HG02623 (cell line): ENCODE measurements around the gene FAM47B.

Source experiments
- ATAC-seq: cut with Tn5 transposase; IDR thresholded peaks from one replicate; pipeline ENCODE4 v1.9.1; 2021; ENCODE audit warnings: moderate library complexity; ENCODE audit not compliant: unreplicated experiment

The FAM47B gene

GRCh38 chrX:34942496-34942895 is at the start of gene FAM47B:
Gene FAM47B, plus strand, starts transcription at chrX:34942796. Its CDS starts 36 bp downstream, at chrX:34942832.
- no peak for ATAC-seq

GRCh38 chrX:34893741-34894140 is 48.9 kb upstream of the FAM47B start:
- no peak for ATAC-seq

DNA sequence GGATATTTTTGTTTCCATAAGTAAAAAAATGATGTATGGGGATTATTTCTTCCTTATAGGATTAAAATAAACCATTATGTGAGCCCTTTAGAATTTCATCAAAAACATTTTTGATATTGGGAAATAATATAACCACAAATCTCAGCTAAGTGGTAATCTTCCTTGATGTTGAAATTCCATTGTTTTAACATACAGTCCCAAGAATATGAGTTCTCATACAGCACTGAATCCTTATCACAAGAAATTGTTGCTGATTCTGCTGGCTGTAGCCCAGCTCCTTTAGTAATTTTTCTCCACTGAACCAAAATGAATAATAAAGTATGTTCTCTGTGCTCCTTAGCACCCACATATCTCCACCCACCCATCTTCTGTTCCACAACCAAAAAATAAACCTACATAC is 41.9 kb upstream of the FAM47B start:
- no peak for ATAC-seq

DNA sequence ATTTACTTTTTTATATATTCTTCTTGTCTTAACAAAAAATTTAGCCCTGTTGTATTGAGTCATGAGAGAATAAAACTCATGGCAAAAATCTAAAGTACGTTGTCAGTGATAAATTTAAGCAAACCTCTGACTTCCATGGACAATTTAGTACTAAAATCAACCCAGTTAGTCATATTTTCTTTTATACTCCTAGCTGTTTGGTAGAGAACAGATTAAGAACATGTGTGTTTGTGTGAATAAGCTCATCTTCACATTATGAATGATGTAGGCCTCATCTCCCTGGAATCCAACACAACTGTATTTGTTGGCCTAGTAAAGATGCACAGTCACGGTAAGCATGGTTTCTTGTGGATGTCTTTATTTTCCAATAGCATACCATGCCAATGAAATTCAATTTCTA is 40.8 kb upstream of the FAM47B start:
- no peak for ATAC-seq

DNA sequence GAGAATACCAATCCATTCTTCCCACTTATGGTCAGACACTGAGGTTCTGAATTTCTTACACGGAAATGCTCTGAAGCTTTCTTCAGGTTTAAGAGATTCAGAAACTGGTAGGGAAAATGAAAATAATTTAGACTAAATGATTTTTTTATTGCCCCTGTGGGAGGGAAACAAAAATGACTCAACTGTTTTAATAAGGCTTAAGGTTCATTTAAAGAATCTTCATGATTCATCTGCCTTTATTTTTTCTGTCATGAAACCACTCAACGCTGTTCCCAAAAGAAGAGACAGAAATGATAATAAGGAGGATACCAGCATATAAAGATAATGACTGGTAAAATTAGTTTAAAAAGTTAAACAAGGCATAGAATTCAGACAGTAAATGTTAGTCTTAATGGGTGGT is 39.3 kb upstream of the FAM47B start:
- no peak for ATAC-seq

GRCh38 chrX:34909151-34909550 is 33.4 kb upstream of the FAM47B start:
- ATAC-seq, result no peak

GRCh38 chrX:34915463-34916225 is 27.0 kb upstream of the FAM47B start:
- ATAC-seq, result no peak

- no peak for ATAC-seq
These were observed 25.4 kb upstream of the FAM47B start for GRCh38 chrX:34917146-34917545.

DNA sequence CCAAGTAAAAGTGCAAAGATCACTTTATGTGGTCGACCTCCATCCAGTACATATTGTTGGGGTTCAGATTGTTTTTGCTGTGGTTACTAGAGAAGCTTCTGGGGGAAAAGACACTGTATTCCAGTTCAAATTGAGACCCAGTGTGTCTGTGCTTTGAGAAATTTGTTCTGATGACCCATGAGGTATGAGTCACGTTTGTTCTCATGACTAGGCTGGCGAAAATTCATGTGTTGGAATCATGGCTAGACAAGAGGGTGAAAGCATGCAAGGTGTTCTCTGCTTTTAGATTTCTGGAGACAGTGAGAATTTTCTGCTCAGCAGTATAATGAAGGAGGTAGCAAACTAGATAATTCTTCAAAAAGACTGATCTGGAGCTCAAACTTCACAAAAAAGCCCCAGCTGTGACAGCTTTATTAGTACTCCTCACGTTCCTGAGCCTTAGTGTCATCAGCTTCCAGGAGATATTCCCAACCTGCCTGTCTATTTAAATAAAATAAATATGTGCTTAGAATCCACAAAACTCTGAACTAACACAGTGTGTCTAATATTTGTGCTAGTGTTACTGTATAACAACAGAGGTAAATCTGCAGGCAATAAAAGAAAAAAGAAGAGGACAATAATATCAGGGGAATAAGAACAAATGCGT is 24.4 kb upstream of the FAM47B start:
- no peak for ATAC-seq

DNA sequence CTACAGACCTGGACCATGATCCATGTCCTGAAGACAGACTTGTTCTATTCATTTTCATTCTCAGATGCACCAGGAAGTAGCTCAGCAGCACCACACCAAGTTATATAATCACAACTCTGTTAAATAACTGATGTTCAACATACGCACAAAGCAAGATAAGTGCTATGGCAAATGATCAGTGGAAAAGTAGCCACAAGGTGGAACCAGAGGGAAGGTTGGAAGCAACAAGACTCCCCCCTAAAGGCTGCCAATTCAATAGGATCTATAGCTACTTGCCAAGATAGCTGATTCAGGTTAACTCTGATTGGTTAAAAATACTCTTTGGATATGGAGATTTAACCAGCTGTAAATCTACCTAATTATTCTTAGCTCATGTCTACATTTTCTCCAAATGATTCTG is 23.7 kb upstream of the FAM47B start:
- ATAC-seq, result no peak

DNA sequence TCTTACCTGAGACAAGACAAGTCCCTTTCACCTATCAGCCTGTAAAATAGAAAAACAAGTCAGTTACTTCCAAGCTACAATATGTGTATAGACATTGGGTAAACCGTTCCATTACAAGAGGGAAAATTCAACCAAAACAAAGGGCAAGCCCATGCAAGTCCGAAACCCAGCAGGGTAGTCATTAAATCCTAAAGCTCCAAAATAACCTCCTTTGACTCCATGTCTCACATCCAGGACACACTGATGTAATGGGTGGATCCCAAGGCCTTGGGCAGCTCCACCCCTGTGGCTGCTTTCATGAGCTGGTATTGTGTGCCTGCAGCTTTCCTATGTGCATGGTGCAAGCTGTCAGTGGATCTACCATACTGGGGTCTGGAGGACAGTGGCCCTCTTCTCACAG is 14.7 kb upstream of the FAM47B start:
- no peak for ATAC-seq

DNA sequence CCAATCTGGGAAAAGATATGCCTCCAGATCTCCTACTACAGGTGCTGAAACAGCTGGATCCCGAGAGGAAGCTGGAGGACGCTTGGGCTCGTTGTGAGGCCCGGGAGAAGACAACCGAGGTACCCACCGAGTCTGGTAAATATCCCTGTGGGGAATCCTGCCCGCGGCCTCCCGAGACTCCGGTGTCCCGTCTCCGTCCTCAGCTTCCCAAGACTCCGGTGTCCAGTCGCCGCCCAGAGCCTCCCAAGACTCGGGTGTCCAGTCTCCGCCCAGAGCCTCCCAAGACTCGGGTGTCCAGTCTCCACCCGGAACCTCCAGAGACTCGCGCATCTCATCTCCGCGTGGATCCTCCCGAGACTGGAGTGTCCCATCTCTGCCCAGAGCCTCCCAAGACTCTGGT is 639 bp downstream of the FAM47B start:
- no peak for ATAC-seq

DNA sequence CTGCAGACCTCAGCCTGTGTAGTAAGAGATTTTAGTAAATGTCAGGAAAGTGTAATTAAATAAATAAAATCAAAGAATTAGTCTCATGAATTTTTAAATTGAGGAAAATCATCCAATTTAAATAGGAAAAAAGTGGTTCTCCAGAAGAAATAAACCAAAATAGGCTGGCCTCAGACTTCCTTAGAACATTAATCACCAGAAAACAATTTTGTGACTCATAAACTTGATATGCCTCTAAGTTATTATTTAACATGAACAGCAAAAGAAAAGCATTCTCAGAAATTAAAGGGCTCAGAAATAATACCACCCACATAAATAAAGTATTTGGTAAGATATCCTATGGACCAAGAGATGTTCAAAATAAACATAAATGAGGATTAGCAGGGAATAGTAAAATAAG is 14.3 kb downstream of the FAM47B start:
- ATAC-seq, result no peak

DNA sequence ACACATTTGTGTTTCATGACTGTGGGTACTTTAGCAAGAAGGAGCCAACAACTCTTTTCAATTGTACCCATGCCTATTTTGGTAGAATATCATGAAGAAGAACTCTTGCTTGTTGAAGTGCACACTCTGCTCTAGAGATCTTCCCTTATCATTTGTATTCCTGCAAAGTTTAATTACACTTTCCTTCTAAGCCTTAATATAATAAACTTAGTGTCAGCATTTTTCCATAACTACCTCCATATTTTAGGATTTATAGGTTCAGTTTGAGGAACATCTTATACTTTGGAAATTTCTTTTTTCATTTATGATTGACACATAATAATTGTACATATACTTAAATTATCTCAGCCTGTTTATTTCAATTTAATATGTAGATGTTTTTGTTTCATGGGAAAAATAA is 19.1 kb downstream of the FAM47B start:
- no peak for ATAC-seq

DNA sequence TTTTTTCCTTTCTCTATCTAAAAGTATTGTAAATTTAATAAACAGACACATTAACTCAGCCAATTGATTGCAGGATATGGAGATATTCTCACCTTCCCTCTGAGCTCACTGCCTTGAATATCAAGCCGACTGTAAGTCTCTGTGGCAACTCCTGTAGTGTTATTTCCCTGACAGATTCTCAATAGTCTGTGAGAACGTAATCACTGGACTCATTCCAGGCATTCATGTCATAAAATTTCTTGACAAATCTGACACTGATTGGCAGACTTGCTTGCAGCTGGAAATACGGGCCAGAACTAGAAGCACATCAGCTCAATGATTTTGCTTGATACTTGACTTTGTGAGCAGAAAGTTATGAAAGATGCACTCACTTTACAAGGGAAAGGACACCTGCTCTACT is 29.6 kb downstream of the FAM47B start:
- ATAC-seq, result no peak

DNA sequence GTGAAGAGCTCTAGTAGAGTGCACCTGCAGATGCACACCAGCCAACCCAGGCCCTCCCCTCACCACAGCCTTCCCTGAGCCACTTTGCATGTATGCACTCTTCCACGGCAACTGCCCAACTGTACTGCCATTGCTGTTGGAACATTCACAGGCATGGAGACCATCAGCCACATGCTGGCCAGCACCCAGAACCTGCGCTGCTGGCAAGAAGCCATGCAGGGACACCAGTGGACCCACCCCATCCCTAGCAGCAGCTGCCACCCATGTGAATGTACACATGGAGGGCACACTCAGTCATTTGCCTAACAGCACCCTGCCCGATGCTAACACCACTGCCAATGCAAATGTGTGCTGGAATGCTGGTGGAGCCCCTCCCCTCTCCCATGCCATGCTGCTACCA is 35.6 kb downstream of the FAM47B start:
- ATAC-seq, result no peak

DNA sequence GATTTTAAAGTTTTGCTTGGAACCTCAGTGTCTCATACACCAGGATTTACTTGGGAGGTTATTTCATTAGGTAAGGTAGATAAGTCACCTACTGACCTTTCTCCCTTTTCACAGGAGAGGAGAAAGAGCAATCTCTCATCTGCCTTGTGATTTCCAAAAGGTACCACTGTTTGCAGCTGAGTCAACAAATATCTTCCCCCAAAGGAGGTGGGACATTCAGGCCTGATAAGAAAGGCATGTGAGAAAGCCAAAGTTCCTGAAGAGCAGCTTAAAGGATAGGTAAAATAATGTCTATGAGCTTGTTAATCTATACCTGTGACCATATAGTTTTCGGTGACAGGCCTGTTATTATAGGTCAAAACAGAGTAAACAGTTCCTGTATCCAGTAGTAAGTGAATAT is 45.0 kb downstream of the FAM47B start:
- ATAC-seq, result no peak
